Heart left ventricle (tissue), 13 donors: ENCODE results near the gene CTNNA1.

ENCODE experiments used
- CTCF ChIP-seq, 12 donors: fragments of 200-600 bp; sonication (generic) in 4 of 12; IDR thresholded peaks; one replicate each; pipeline versions ENCODE4 v1.5.0 to v1.8.0; 2018 to 2022; ENCODE audit warnings: antibody characterized with exemption in 12 of 12, mild to moderate bottlenecking in 5 of 12
- POLR2A ChIP-seq, 2 donors: fragments of 450-650 bp; IDR thresholded peaks; one replicate each; pipeline ENCODE4 v1.6.1; 2017; ENCODE audit warnings: antibody characterized with exemption in 2 of 2, mild to moderate bottlenecking in 2 of 2, moderate library complexity in 2 of 2
- donor health status: ischemic (EF 13 %, LVEDD 7.1; RV severe dilation, severe dysfunction).
- donor health status: DM: no; HTN: yes; CAD: no.
- donor health status: DM: no; HTN: no; CAD: no.
- donor health status: ischemic (EF 25% LVEDD 6.9; RV normal size, moderate dysfunction).
- donor health status: ischemic (EF 25% LVEDD 5.7; RV mildly dilated, moderate dysfunction).
- donor health status: ischemic (EF 35%, LVEDD 5.7; RV mildly dilated, moderate dysfunction).
- donor health status: nonischemic (EF 11% LVEDD 7.7; RV severe dilation, severe dysfunction).
- donor health status: DM: yes; HTN: yes; CAD: no.
- donor health status: PGD.
- donor health status: ischemic (EF 29% LVEDD 5.4; RV normal size, mild dysfunction).
- donor health status: nonischemic (EF 23%, LVEDD 6.1; RV moderate dilation, normal function).

- no peak for TF ChIP-seq CTCF (IDR thresholded peaks at IDR 0.05)
- TF ChIP-seq POLR2A (IDR thresholded peaks at IDR 0.05): no peak
These were observed 86.9 kb downstream of the CTNNA1 start for GRCh38 chr5:138840103-138840502.
